Esophagus (tissue), 2 donors: ENCODE data around the gene PICK1. TPM values are rescaled to one million over a fixed set of nuclear protein-coding genes. Genes with fewer than 3 reads are reported as not detected.

ENCODE experiments used
- H3K27ac ChIP-seq, 2 donors: one replicate each; pipeline ENCODE4 v1.5.1; 2013; ENCODE audit warnings: low read depth in 2 of 2, mild to moderate bottlenecking in 2 of 2, inconsistent platforms in 1 of 2, low read length in 1 of 2, moderate library complexity in 1 of 2
- H3K27me3 ChIP-seq, 2 donors: one replicate each; pipeline ENCODE4 v1.6.1; 2013; ENCODE audit warnings: low read length in 2 of 2, control low read depth in 1 of 2, mild to moderate bottlenecking in 1 of 2; ENCODE audit not compliant: insufficient read depth in 2 of 2, control insufficient read depth in 1 of 2
- H3K36me3 ChIP-seq, 2 donors: one replicate each; pipeline ENCODE4 v1.6.1; 2013; ENCODE audit warnings: low read length in 1 of 2; ENCODE audit not compliant: control insufficient read depth in 2 of 2, insufficient read depth in 2 of 2
- H3K4me1 ChIP-seq, 2 donors: one replicate each; pipeline ENCODE4 v1.6.1; 2013; ENCODE audit warnings: low read length in 1 of 2; ENCODE audit not compliant: control insufficient read depth in 2 of 2, insufficient read depth in 2 of 2
- H3K4me3 ChIP-seq, 2 donors: one replicate each; pipeline ENCODE4 v1.5.1; 2013; ENCODE audit warnings: low read length in 2 of 2, mild to moderate bottlenecking in 2 of 2, low read depth in 1 of 2, moderate library complexity in 1 of 2
- H3K9me3 ChIP-seq, 2 donors: one replicate each; pipeline ENCODE4 v1.6.1; 2013; ENCODE audit warnings: mild to moderate bottlenecking in 2 of 2, low read depth in 1 of 2, low read length in 1 of 2, moderate library complexity in 1 of 2; ENCODE audit not compliant: control insufficient read depth in 2 of 2, insufficient read depth in 1 of 2
- WGBS, 2 donors: extraction: QIAGEN DNeasy Blood & Tissue Kit; methylation state at CpG; one replicate each; pipeline ENCODE4 v1.1.7; 2013; 5-methylcytosine and 5-hydroxymethylcytosine counted together
- polyA plus RNA-seq, 2 donors: library from polyadenylated mRNA; stranded (reverse); fragments of 200-250 nt; gene quantifications; one replicate each; pipeline ENCODE4 v1.2.3, GENCODE V29; 2013
- donor health status: healthy with polysubstance abuse.
- donor health status: Bipolar disorder and iron deficiency.

PICK1 gene
- polyA plus RNA-seq, 2 donors = 25.3 to 25.6 TPM

GRCh38 chr22:38049812-38050619 is 7.2 kb upstream of the PICK1 start:
- no peaks in the 10 kb centered on the region for H3K9me3 ChIP-seq
- H3K4me1 ChIP-seq = no peaks in the 10 kb centered on the region
- no peak overlapping the region for H3K27ac ChIP-seq
- no peak overlapping the region for H3K4me3 ChIP-seq
- no peaks in the 10 kb centered on the region for H3K36me3 ChIP-seq
- WGBS, 2 donors = 74 to 81% methylated on average over 20 of the region's 20 CpGs
- H3K27me3 ChIP-seq = no peaks in the 10 kb centered on the region

GRCh38 chr22:38050720-38051119 is 6.5 kb upstream of the PICK1 start:
- no peaks in the 10 kb centered on the region for H3K27me3 ChIP-seq
- H3K9me3 ChIP-seq = no peaks in the 10 kb centered on the region
- no peak overlapping the region for H3K4me3 ChIP-seq
- no peak overlapping the region for H3K27ac ChIP-seq
- H3K4me1 ChIP-seq = no peaks in the 10 kb centered on the region
- no peaks in the 10 kb centered on the region for H3K36me3 ChIP-seq
- WGBS, 2 donors = 87 to 88% methylated on average over 6 to 7 of the region's 7 CpGs

GRCh38 chr22:38051261-38051660 is 5.9 kb upstream of the PICK1 start:
- WGBS, 2 donors = 76 to 81% methylated on average over 8 of the region's 8 CpGs
- no peaks in the 10 kb centered on the region for H3K36me3 ChIP-seq
- no peak overlapping the region for H3K27ac ChIP-seq
- H3K27me3 ChIP-seq = no peaks in the 10 kb centered on the region
- no peaks in the 10 kb centered on the region for H3K9me3 ChIP-seq
- H3K4me1 ChIP-seq = no peaks in the 10 kb centered on the region
- H3K4me3 ChIP-seq = no peak overlapping the region

- no peaks in the 10 kb centered on the region for H3K27me3 ChIP-seq
- no peak overlapping the region for H3K4me3 ChIP-seq
- H3K9me3 ChIP-seq = no peaks in the 10 kb centered on the region
- H3K36me3 ChIP-seq = no peaks in the 10 kb centered on the region
- 29 to 30% methylated on average over 30 of the region's 30 CpGs for WGBS, 2 donors
- no peak overlapping the region for H3K27ac ChIP-seq
- peaks cover 0 to 2% of the 10 kb centered on the region in 2 donors for H3K4me1 ChIP-seq
Observed at GRCh38 chr22:38051900-38052862, 5.0 kb upstream of the PICK1 start.

GRCh38 chr22:38062791-38063190 is 5.6 kb downstream of the PICK1 start:
- Histone ChIP-seq H3K4me1 (no peaks in the 10 kb centered on the region), H3K9me3 (no peaks in the 10 kb centered on the region), H3K27ac (peak overlapping the region in 1 of 2 donors; percentile 22), H3K27me3 (no peaks in the 10 kb centered on the region), H3K4me3 (no peak overlapping the region), H3K36me3 (peaks cover 17 to 30% of the 10 kb centered on the region in 2 donors)
- WGBS, 2 donors = 65 to 79% methylated on average over 6 of the region's 6 CpGs

GRCh38 chr22:38065539-38065938 is 8.3 kb downstream of the PICK1 start:
- Histone ChIP-seq H3K9me3 (no peaks in the 10 kb centered on the region), H3K27me3 (no peaks in the 10 kb centered on the region), H3K4me3 (no peak overlapping the region), H3K4me1 (no peaks in the 10 kb centered on the region), H3K36me3 (peaks cover 19 to 40% of the 10 kb centered on the region in 2 donors), H3K27ac (no peak overlapping the region)
- WGBS, 2 donors = 94 to 95% methylated on average over 8 of the region's 8 CpGs

- 80 to 90% methylated on average over 13 of the region's 13 CpGs for WGBS, 2 donors
- peaks cover 19 to 47% of the 10 kb centered on the region in 2 donors for H3K36me3 ChIP-seq
- H3K9me3 ChIP-seq = no peaks in the 10 kb centered on the region
- no peak overlapping the region for H3K4me3 ChIP-seq
- H3K4me1 ChIP-seq = no peaks in the 10 kb centered on the region
- no peaks in the 10 kb centered on the region for H3K27me3 ChIP-seq
- no peak overlapping the region for H3K27ac ChIP-seq
Observed at GRCh38 chr22:38066381-38067027, 9.3 kb downstream of the PICK1 start.

GRCh38 chr22:38067028-38067415 is 9.8 kb downstream of the PICK1 start:
- 85 to 87% methylated on average over 8 of the region's 8 CpGs for WGBS, 2 donors
- H3K4me3 ChIP-seq = no peak overlapping the region
- no peaks in the 10 kb centered on the region for H3K9me3 ChIP-seq
- no peaks in the 10 kb centered on the region for H3K4me1 ChIP-seq
- no peak overlapping the region for H3K27ac ChIP-seq
- peaks cover 19 to 50% of the 10 kb centered on the region in 2 donors for H3K36me3 ChIP-seq
- H3K27me3 ChIP-seq = no peaks in the 10 kb centered on the region

- Histone ChIP-seq H3K4me1 (no peaks in the 10 kb centered on the region), H3K27me3 (no peaks in the 10 kb centered on the region), H3K4me3 (no peak overlapping the region), H3K9me3 (no peaks in the 10 kb centered on the region), H3K36me3 (peaks cover 26 to 58% of the 10 kb centered on the region in 2 donors), H3K27ac (no peak overlapping the region)
- 88 to 90% methylated on average over 13 of the region's 13 CpGs for WGBS, 2 donors
Observed at GRCh38 chr22:38067761-38068360, 10.7 kb downstream of the PICK1 start.
